HL-60/S4 treated with retinoic acid at 250 ng/mL for 4 days and 3 days (cell line): ENCODE measurements around the gene CABP2.

Source experiments
- in situ Hi-C: fragments of 300-500 bp; cut with MboI; formaldehyde crosslinking; loops from 2 replicates; pipeline ENCODE4 v1.7.0; 2022; ENCODE audit warnings: low sequenced_read_pairs

Gene CABP2

GRCh38 chr11:67508486-67509121, 14.6 kb downstream of the CABP2 start:
- in situ Hi-C loops, result no loop called here

DNA sequence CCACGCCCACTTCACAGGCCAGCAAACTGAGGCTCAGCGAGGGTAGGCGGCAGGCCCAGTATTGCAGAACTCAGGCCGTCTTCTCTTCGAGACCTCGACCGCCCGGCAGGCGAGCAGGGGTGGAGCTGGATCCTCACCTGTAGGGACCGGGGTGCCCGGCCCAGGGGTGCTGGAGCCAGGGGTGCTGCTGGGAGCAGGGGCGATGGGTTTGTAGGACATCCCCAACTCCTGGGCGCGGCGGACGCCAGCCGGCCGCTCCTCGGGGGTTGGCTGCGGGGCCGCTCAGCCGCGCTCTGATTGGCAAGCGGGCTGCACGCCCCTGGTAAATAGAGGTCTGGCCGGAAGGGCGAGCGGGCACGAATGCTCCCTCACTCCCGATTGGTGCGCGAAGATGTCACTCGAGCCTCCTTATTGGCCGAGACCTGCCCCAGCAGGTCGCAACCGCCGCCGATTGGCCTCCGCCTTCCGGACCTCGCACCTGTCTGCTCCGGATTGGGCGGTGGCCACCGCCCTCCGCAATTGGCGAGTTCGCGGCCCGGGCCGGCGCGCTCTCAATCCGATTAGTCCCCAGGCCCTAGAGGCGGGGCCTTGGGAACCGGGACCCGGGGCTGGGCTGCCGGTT, 15.3 kb downstream of the CABP2 start, which contains the start of gene CDK2AP2:
Gene CDK2AP2, minus strand, starts transcription at position 299 of the 622 bp plus-strand sequence. Its CDS starts 80 bp downstream, at position 219.
- in situ Hi-C loops, result no loop called here

GRCh38 chr11:67507242-67507863, 15.9 kb downstream of the CABP2 start:
- in situ Hi-C loops, result no loop called here

DNA sequence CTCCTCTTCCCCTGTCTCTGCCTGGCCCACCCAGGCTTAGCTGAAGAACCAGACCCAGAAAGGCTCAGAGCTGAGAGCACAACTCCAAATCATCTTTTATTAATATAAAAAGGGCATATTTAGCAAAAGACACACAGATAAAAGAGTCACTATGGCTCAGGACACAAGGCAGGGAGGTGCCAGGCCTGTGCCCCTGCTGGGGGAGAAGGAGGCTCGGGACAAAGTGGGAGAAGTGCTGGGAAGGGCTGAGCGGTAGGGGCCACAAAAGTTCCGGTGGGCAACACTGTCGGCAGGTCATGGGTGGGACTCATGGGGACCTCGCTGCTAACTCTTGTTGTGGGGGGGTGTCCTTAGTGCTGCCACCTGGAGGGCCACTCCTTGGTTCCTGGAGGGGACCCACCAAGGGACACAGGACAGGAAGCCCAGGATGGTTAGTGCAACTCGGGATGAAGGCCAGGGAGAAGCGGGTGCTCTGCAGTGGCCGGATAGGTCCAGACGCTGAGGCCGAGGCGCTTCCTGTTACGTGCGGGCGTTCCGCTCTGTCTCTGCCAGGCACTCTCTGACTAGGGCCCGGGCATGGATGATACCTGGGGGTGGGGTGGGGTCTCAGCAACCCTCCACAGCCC, 16.7 kb downstream of the CABP2 start:
- in situ Hi-C loops, result no loop called here

DNA sequence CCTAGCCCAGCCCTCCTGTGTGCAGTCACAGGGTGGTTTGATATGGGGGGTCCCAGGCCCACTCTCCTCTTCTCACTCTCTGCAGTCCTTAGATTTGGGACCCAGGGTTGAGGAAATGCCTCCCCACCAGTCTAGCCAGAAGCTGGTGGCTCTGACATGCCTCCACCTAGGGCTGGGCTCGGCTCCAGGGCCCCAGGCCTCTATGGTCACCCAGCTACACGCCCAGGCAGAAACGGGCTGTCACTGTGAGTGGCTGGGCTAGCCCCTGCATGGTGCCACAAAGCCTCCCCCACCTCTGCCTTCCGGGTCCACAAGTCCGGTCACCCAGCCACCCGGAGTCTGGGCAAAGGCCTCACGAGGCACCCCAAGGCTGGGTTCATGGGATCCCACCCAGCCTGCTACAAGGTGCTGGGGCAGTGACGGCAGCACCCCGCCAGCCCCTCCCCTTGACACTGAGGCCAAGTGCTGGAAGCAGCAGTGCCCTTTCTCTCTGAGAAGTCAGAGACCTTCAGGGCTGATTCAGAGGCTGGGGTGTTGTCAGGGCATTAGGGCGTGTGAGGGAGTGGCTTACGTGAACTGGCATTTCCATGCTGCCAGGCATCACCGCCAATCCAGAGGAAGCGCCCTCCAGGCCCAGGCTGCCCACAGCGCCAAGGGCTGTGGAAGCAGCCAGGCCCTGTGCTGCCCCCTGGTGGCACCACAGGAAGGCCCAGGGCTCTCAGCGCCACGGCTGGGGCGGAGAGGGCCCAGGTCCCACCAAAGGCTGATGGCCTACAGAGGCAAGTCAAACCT, 17.4 kb downstream of the CABP2 start:
- in situ Hi-C loops, result no loop called here

- in situ Hi-C loops, result no loop called here
These were observed 18.2 kb downstream of the CABP2 start, which contains the start of gene PITPNM1 for GRCh38 chr11:67504950-67505581. TSS of gene PITPNM1 (minus strand) at chr11:67505363. CDS start at chr11:67504180, 1,183 bp downstream.

GRCh38 chr11:67504005-67504949, 19.0 kb downstream of the CABP2 start:
- in situ Hi-C loops, result no loop called here

DNA sequence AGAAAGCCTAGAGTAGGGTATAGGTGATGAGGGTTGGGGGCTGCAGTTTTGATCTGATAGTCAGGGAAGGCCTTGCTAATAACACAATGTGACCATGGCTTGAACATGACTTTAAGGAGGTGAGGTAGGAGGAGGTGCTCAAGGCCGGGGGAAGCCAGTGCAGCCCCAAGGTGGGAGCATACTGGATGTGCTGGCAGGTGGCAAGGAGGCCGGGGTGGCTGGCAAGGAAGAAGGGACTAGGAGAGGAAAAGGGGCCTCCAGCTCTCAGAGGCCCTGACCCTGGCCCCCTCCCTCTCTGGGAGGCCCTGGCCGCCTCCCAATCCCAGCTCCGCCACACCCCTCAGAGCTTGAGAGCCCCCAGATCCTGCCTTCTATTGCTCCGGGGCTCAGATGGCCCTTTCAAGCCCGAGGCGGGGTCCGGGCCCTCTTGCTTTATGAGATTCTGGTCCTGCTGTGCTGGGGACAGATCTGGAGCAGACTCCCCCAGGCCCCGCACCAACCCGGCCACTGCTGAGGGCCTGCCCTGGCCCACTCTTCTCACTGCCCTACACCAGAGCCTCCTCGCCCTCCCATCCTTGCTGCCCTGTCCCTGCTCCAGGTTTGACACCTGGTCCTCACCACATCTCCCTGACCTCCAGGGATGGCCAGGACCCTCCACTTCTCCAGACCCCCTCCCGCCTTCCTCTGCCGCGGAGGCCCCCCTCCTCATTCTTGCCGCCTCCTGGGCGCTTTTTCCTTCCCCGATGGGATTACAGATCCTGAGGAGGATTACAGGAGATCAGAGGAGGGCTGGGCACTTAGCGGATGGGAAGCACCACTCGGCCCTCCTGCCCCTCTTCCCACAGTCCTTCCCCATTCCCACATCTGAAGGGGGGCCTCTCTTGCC, 19.9 kb downstream of the CABP2 start:
- in situ Hi-C loops, result no loop called here

DNA sequence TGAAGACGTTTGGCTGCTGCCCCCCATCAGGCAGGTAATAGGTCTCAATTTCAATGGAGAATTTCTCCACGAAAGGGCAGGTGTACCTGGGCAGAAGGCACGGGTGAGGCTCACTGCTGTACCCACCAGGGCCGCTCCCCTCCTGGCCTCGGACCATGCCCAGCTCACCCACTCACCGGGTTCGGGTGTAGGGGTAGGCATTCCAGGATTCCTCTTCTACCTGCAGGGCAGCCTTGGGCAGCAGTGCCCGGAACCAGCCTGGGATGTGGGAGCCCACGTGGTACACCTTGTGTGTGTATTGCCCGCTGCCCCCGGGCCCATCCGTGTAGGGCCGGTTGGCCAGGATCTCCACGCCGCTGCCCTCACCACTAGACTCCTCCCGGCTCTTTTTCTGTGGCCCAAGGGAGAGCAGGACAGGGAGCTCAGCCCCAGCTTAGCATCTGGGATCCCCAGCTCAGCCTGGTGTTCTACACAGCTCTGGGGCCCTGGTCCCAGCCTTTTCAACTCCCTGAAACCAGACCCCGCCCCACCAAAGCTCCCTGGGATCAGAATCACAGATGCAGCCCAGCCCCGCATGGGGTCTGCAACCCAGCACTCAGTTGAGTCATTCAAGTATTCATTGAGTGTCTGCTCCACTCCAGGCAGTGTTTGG, 20.8 kb downstream of the CABP2 start:
- in situ Hi-C loops, result no loop called here

GRCh38 chr11:67501854-67502253, 21.4 kb downstream of the CABP2 start:
- in situ Hi-C loops, result no loop called here

DNA sequence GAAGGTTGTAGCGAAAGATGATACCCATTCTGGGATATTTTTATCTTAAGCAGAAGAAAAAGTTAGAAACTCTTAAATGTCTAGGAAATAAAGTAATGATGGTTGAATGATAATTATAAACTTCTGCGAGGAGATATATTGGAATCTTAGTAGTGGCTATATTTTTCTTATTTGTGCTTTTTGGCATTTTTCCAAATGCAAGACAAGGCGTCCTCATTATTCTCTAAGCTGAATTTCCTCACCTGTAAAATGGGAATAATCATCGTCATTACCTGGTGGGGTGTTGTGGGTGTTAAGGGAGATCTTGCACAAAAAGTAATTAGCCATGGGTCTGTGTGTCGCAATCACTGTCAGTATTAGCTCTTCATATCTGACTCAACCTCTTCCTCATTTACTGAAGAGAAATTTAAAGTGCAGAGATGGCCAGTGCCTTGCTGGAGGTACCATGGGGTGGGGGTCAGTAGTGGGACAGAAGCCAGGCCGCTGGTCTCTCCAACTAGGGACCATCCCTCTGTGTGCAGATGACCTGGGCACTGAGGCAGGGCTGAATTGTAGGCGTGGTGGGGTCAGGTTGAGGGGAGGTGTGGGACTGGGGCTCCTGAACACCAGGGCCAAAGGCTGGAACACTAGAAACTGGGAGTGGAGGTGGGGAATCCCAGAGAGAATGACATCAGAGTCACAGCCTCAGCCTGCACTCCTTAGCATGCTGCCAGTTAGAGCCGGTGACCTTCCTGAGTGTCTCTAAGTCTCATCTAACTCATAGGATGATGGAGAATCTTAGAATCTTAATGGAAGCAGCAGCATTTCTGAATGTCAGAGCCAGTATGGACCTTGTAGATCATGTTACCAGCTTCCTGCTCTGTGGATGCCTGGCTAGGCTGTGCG, 22.2 kb downstream of the CABP2 start:
- in situ Hi-C loops, result no loop called here

- in situ Hi-C loops, result no loop called here
These were observed 22.8 kb downstream of the CABP2 start for GRCh38 chr11:67500484-67500821.

- in situ Hi-C loops, result no loop called here
These were observed 23.3 kb downstream of the CABP2 start for GRCh38 chr11:67499808-67500483.

GRCh38 chr11:67498544-67498972, 24.7 kb downstream of the CABP2 start:
- in situ Hi-C loops, result no loop called here

- in situ Hi-C loops, result no loop called here
These were observed 25.5 kb downstream of the CABP2 start for GRCh38 chr11:67497656-67498291.

DNA sequence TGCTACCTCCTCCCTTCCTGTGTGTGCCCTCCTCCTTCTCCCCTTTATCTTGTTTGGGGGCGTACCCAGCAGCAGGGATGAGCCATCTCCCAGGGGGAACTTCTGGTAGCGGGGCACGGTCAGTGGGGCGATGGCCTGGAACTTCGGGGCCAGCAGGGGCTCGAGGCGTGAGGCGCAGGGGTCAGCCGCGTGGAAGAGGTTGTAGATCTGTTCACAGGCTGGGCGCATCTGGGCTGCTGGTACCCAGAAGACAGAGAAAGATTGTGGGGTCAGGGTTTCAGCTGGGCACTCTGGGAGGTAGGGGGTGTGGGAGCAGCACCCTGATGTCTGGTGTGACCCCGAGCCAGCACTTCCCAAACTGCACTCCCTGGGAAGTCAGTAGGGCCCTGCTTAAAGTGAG, 27.1 kb downstream of the CABP2 start:
- in situ Hi-C loops, result no loop called here
